ENCODE measurements around the gene ITPK1.

The ITPK1 gene

DNA sequence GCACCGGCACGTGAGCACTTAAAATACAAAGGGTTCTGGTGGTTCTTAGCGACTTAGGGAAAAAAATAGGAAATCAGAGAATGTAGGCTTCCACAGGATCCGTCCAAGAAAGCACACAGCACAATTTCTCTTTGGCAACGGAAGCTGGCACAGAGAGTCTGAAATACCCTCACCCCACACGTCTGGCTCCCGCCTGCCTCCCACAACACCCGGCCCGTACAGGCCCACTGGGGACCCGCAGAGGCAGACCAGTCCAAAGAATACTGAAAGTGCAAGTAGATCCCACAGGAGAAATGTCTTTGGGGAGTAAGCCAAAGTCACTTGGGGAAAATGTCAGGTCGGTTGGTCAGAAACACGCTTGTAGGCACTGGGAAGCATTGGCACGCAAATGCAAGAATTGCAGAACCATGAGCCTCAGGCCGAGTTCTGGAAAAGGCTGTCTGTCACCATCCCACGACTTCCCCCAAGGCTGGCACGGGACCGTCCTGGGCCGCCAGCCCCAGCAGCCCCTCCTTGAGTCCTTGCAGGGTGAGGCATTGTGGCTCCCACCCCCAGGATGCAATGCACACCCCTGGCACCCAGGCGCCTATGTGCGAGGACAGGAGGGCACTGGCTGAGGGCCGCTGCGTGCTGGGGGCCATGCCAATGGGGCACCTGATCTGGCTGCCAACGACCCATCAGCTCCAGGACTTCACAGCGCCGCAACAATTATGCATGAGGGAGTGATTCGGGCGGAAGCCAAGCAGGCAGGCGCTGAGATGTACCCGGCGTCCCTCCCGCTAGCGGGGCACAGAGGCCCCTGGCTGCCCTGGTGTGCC lies 163.0 kb downstream of the ITPK1 start:
- no peak for DNase-seq (ENCODE audit: low read depth)

GRCh38 chr14:92951912-92952471 lies 163.7 kb downstream of the ITPK1 start:
- peak; percentile 33 for DNase-seq (ENCODE audit: low read depth)

GRCh38 chr14:92951261-92951660 lies 164.5 kb downstream of the ITPK1 start:
- DNase-seq (ENCODE audit: low read depth): no peak

DNA sequence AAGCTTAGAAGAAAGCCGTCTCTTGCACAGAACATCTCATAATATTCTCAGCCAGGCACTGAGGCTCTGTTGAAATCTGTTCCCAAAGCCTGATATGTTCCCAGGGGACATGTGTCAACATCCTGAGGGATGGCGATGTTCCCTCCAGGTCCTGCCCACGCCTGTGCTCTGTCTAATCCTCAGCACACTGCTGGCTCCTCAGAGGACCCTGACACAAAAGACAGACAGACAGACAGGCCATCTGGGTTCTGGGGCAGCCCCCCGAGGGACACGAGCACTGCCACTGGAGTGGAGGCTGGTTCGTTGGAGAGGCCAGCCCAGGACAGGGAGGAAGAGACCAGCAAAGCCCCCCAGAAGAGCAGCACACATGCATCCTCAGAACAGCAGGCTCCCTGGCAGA lies 165.0 kb downstream of the ITPK1 start:
- no peak for DNase-seq (ENCODE audit: low read depth)

DNA sequence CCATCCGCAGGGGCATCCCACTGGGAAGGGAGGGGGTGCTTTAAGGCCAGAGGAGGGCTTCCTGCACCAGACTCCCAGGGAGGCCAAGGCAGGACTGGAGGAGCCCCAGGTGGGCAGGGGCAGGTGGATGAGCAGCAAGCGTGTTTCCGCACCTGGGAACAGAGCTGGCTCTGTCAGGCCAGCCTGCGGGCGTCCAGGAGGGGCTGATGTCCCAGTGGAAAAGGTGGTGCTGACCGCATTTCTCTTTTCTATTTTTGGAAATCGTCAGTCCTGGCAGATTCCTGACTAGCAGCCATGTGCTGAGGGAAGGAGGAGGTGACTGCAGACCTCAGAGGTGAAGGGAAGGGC lies 165.6 kb downstream of the ITPK1 start:
- DNase-seq (ENCODE audit: low read depth): no peak

DNA sequence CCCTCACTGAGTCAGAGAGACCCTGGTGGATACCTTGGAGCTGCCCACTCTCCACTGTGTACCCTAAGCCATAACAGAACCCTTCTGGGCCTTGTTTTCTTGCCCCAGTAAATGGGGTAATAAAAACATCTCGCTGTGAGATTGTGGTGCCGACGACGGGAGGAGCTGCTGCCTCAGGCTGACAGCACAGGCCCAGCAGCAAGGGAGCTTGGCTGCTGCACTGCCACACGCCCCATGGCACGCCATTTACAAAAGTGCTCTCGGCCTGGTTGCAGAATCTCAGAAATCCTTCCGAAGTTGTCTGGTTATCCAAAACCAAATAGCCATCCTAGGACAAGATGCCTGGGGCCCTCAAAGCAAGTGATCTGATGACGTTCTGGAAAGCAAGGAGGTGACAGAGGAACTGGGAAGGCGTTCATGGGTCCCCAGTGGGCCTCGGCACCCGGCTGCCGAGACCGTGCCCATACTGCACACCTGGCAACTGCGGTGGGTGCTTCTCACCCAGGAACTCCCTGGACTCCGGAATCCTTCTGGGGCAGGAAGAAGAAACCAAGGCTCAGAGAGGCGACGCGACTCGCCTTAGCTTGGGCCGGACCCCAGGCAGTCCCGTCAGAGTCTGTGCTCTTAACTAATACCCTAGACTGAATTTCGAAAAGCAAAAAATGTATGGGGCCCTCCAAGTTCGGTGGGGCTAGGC lies 166.1 kb downstream of the ITPK1 start:
- no peak for DNase-seq (ENCODE audit: low read depth)

- DNase-seq (ENCODE audit: low read depth): no peak
Measured at GRCh38 chr14:92948647-92949046, 167.1 kb downstream of the ITPK1 start.

- DNase-seq (ENCODE audit: low read depth): no peak
Measured at GRCh38 chr14:92946847-92947545, 168.7 kb downstream of the ITPK1 start.

GRCh38 chr14:92945959-92946846 lies 169.5 kb downstream of the ITPK1 start:
- DNase-seq (ENCODE audit: low read depth): no peak

DNA sequence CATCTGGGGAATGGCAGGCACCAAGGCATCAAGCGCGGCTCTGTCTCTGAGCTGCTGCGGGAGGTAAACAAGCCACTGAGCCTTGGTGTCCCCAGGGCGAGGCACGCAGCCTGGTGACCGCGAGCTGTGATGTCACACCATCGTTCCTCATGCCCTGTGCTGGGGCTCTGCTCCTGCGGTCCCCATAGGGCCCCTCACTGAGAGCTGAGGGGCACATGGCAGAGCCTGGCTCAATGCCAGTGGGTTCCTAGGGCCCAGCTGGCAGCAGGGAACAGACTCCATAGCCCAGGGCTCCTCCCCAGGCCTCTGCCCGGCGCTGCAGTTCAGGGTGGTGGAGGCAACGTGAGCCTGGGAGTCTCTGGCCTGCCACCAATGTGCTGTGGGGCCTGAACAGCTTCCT lies 170.2 kb downstream of the ITPK1 start:
- no peak for DNase-seq (ENCODE audit: low read depth)

- DNase-seq (ENCODE audit: low read depth): no peak
Measured at GRCh38 chr14:92944976-92945375, 170.7 kb downstream of the ITPK1 start.

- no peak for DNase-seq (ENCODE audit: low read depth)
Measured at GRCh38 chr14:92943855-92944570, 171.7 kb downstream of the ITPK1 start.

DNA sequence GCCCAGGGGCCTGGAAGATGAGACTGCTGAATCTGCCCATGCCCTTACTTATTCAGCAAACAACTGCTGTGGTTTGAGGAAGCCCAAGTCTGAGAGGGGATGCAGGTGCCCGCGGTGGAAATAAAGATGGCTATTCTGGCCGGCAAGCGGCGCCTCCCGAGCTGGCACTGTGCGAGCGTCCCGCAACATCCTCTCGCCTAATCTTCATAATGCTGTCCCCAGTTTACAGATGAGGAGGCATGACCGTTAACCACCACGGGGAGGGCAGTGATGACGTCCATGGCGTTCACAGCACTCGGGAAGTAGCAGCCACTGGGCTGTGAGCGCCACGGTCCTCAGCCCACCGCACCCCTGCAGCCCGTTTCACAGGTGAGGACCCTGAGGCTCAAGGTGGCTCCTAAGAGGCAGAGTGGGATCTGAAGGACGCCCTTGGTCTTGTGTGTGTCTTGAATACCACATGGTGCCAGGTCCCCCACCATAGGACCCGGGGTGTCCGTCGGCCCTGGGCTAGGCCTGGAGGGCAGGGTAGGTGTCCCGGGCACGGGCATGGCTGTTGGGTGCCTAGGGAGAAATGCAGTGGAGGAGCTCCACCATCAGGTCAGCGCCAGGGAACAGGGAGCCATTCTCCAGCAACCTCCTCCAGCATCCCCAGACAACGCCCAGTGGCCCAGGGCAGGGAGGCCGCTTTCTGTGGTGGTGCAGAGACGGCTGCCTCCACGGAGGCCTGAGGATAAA lies 172.6 kb downstream of the ITPK1 start:
- DNase-seq (ENCODE audit: low read depth): no peak

- no peak for DNase-seq (ENCODE audit: low read depth)
Measured at GRCh38 chr14:92942576-92942975, 173.1 kb downstream of the ITPK1 start.

- no peak for DNase-seq (ENCODE audit: low read depth)
Measured at GRCh38 chr14:92942136-92942535, 173.6 kb downstream of the ITPK1 start.

- no peak for DNase-seq (ENCODE audit: low read depth)
Measured at GRCh38 chr14:92941531-92941930, 174.2 kb downstream of the ITPK1 start.

DNA sequence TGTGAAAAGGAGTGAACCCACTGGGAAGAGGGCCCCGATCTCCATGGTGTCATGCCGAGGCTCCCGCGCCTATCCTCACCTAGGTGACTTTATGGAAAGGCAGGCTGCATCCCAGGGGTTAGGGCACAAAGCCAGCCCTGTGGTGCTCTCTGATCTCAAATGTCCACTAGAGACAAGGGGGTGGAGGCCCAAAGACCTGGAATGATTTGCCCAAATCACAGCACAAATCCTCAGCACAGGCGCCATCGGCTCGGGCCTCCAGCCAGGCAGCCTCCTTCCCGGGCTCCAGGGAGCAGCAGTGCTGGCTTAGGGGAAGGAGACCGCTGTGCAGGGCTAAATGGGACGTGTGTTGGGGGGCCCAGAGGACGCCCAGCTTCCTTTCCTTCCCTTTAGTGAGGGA lies 175.2 kb downstream of the ITPK1 start:
- DNase-seq (ENCODE audit: low read depth): no peak

- DNase-seq (ENCODE audit: low read depth): no peak
Measured at GRCh38 chr14:92939699-92940098, 176.0 kb downstream of the ITPK1 start.

GRCh38 chr14:92938890-92939671 lies 176.6 kb downstream of the ITPK1 start:
- no peak for DNase-seq (ENCODE audit: low read depth)
